Natural killer cell (primary cell): ENCODE data around the gene AURKAIP1. TPM values are rescaled to one million over a fixed set of nuclear protein-coding genes. Genes with fewer than 3 reads are reported as not detected.

Experiments used
- ATAC-seq, 3 donors: fragments of 150-1000 bp in 2 of 3; fragments of 200-7000 bp in 1 of 3; cut with Tn5 transposase; 1 replicate in 1 of 3; 2 replicates in 2 of 3; pipeline ENCODE4 v1.10.0; 2021; ENCODE audit warnings: mild to moderate bottlenecking in 2 of 3, moderate library complexity in 2 of 3
- DNase-seq, 2 donors: peaks; one replicate each; pipeline versions ENCODE4 v3.0.0 to v3.0.0-alpha.2; 2013 to 2021; ENCODE audit warnings: mixed read lengths in 1 of 2
- H3K27ac ChIP-seq: one replicate; pipeline ENCODE4 v1.5.1; 2013; ENCODE audit warnings: mild to moderate bottlenecking, low read length
- H3K27me3 ChIP-seq: one replicate; pipeline ENCODE4 v1.6.1; 2013; ENCODE audit warnings: low read length; ENCODE audit not compliant: control insufficient read depth, insufficient read depth
- H3K36me3 ChIP-seq: one replicate; pipeline ENCODE4 v1.6.1; 2013; ENCODE audit warnings: low read length; ENCODE audit not compliant: control insufficient read depth, insufficient read depth
- H3K4me1 ChIP-seq: one replicate; pipeline ENCODE4 v1.6.1; 2013; ENCODE audit warnings: low read length; ENCODE audit not compliant: control insufficient read depth, insufficient read depth
- H3K4me3 ChIP-seq: one replicate; pipeline ENCODE4 v1.5.1; 2013; ENCODE audit warnings: low read length
- H3K9me3 ChIP-seq: one replicate; pipeline ENCODE4 v1.6.1; 2013; ENCODE audit warnings: low read length; ENCODE audit not compliant: control insufficient read depth, insufficient read depth
- H3K27ac Mint-ChIP-seq, 2 donors: one replicate each; pipeline ENCODE4 v1.8.0; 2022; ENCODE audit warnings: mild to moderate bottlenecking in 2 of 2, mixed read lengths in 2 of 2, moderate library complexity in 1 of 2
- H3K27me3 Mint-ChIP-seq, 2 donors: one replicate each; pipeline ENCODE4 v1.8.0; 2022; ENCODE audit warnings: low read depth in 2 of 2, mixed read lengths in 2 of 2
- H3K36me3 Mint-ChIP-seq: one replicate; pipeline ENCODE4 v1.8.0; 2022; ENCODE audit warnings: mixed read lengths
- H3K4me1 Mint-ChIP-seq, 2 donors: one replicate each; pipeline ENCODE4 v1.8.0; 2022; ENCODE audit warnings: mixed read lengths in 2 of 2
- H3K4me3 Mint-ChIP-seq: one replicate; pipeline ENCODE4 v1.8.0; 2022; ENCODE audit warnings: mild to moderate bottlenecking, moderate library complexity, mixed read lengths
- H3K9me3 Mint-ChIP-seq, 2 donors: one replicate each; pipeline ENCODE4 v1.8.0; 2022; ENCODE audit warnings: mixed read lengths in 2 of 2
- CTCF ChIP-seq: fragments of 200-600 bp; IDR thresholded peaks from one replicate; pipeline ENCODE4 v1.8.0; 2022; ENCODE audit warnings: antibody characterized with exemption
- WGBS: methylation state at CpG from one replicate; pipeline ENCODE4 v1.1.7; 2013; ENCODE audit warnings: missing lambda C conversion rate; ENCODE audit not compliant: insufficient coverage; 5-methylcytosine and 5-hydroxymethylcytosine counted together
- intact Hi-C: fragments of 100-400 bp; cut with micrococcal nuclease; formaldehyde crosslinking; loops from one replicate; pipeline ENCODE4 v1.14.2; 2022
- total RNA-seq, 4 donors: library from RNA; stranded (reverse); fragments of 120-200 nt in 1 of 4; gene quantifications; one replicate each; pipeline versions ENCODE4 v1.2.3 to v1.2.4, GENCODE V29; 2013 to 2022

Gene AURKAIP1
- total RNA-seq, 3 donors from 2014 or later (not counting 1 experiment from before 2014, with no cell fraction given): 60.0 to 76.3 (median 64.6) TPM

- intact Hi-C loops: no loop called here
- DNase-seq (no peak), ATAC-seq (no peak)
- no peak overlapping the region for H3K4me3 ChIP-seq
- H3K36me3 ChIP-seq: no peaks in the 10 kb centered on the region
- no peak for TF ChIP-seq CTCF
- peaks cover 26% of the 10 kb centered on the region for H3K4me1 ChIP-seq
- peaks cover 12 to 17% of the 10 kb centered on the region in 2 donors for H3K27me3 Mint-ChIP-seq
- H3K9me3 ChIP-seq: no peaks in the 10 kb centered on the region
- no peak overlapping the region for H3K27ac Mint-ChIP-seq
- 30% methylated on average over 18 of the region's 18 CpGs for WGBS
- H3K4me1 Mint-ChIP-seq: peaks cover 0 to 16% of the 10 kb centered on the region in 2 donors
- no peak overlapping the region for H3K4me3 Mint-ChIP-seq
- H3K36me3 Mint-ChIP-seq: no peaks in the 10 kb centered on the region
- H3K27ac ChIP-seq: no peak overlapping the region
- H3K9me3 Mint-ChIP-seq: no peaks in the 10 kb centered on the region
- H3K27me3 ChIP-seq: peaks cover 33% of the 10 kb centered on the region
Measured at GRCh38 chr1:1357871-1358432, 17.1 kb downstream of the AURKAIP1 start.

GRCh38 chr1:1356796-1357401, 18.1 kb downstream of the AURKAIP1 start:
- 76% methylated on average over 26 of the region's 26 CpGs for WGBS
- intact Hi-C loops: no loop called here
- no peak overlapping the region for H3K4me3 Mint-ChIP-seq
- H3K4me1 ChIP-seq: peaks cover 31% of the 10 kb centered on the region
- H3K27ac Mint-ChIP-seq: no peak overlapping the region
- no peak for ATAC-seq
- H3K27me3 ChIP-seq: peaks cover 39% of the 10 kb centered on the region
- no peak for TF ChIP-seq CTCF
- H3K4me3 ChIP-seq: no peak overlapping the region
- no peaks in the 10 kb centered on the region for H3K9me3 Mint-ChIP-seq
- H3K9me3 ChIP-seq: no peaks in the 10 kb centered on the region
- no peak for DNase-seq
- no peak overlapping the region for H3K27ac ChIP-seq
- H3K36me3 ChIP-seq: no peaks in the 10 kb centered on the region
- no peaks in the 10 kb centered on the region for H3K36me3 Mint-ChIP-seq
- H3K27me3 Mint-ChIP-seq: peaks cover 12 to 20% of the 10 kb centered on the region in 2 donors
- peaks cover 0 to 26% of the 10 kb centered on the region in 2 donors for H3K4me1 Mint-ChIP-seq

- Histone ChIP-seq H3K27ac (no peak overlapping the region), H3K4me1 (peaks cover 37% of the 10 kb centered on the region), H3K9me3 (no peaks in the 10 kb centered on the region), H3K36me3 (no peaks in the 10 kb centered on the region), H3K4me3 (no peak overlapping the region), H3K27me3 (peaks cover 41% of the 10 kb centered on the region)
- H3K27me3 Mint-ChIP-seq: peaks cover 12 to 20% of the 10 kb centered on the region in 2 donors
- H3K4me1 Mint-ChIP-seq: peaks cover 0 to 26% of the 10 kb centered on the region in 2 donors
- no peak overlapping the region for H3K4me3 Mint-ChIP-seq
- H3K27ac Mint-ChIP-seq: no peak overlapping the region
- WGBS: 52% methylated on average over 7 of the region's 8 CpGs
- no peaks in the 10 kb centered on the region for H3K9me3 Mint-ChIP-seq
- DNase-seq (no peak), ATAC-seq (no peak)
- H3K36me3 Mint-ChIP-seq: no peaks in the 10 kb centered on the region
- TF ChIP-seq CTCF: no peak
- intact Hi-C loops: no loop called here
Measured at GRCh38 chr1:1356166-1356795, 18.7 kb downstream of the AURKAIP1 start.
